GM13977 (cell line): Measurements from ENCODE around the gene FTO.

ENCODE experiments used
- DNase-seq: peaks from one replicate; pipeline ENCODE4 v3.0.0; 2012; ENCODE audit warnings: low spot score
- in situ Hi-C: fragments of 300-500 bp; cut with MboI; formaldehyde crosslinking; loops from one replicate; pipeline ENCODE4 v1.12.0; 2022; ENCODE audit warnings: low sequenced_read_pairs, low pct_unique_long_range_greater_than_20kb, mixed read lengths, inconsistent platforms; ENCODE audit not compliant: unreplicated experiment
- TF ChIP-seq, protein P1 (sequence below): IDR thresholded peaks from 2 replicates; pipeline ENCODE4 v1.5.1; 2012; ENCODE audit warnings: mild to moderate bottlenecking, control low read depth; ENCODE audit not compliant: insufficient read depth; ENCODE audit errors: extremely low read depth, missing control alignments

Gene FTO

DNA sequence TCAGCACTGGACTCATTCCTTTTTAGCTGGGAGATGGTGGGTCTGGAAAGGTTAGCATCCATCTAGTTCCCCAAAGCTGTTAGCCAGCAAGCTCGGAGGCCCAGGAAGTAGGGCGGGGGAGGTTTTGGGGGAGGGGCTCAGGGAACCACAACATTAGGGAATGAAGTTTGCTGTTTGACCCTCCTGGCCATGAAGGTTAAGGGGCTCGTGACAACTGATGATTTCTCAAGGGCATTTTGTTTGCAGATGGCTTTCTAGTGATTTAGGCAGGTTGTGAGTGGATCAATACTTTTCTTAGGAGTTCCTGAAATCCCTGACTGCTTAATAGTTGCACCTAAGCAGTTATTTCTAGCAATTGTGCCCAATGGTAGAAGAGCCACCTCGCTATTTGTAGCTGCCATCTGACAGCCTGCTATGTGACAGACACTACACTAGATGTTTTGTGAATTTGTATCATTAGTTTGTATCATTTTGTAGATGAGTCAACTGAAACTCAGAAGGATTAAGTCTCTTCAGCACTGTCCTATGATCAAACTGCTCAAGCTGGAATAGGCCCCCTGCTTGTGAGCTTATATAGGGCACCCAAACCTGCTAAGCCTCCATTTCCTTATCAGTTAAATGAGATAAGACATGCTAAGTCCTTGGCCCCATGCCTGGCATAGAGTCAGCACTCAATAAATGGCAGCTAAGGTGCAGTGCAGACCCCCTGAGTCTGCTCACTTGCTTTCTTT lies 436.3 kb downstream of the FTO start:
- TF ChIP-seq, protein P1, sequence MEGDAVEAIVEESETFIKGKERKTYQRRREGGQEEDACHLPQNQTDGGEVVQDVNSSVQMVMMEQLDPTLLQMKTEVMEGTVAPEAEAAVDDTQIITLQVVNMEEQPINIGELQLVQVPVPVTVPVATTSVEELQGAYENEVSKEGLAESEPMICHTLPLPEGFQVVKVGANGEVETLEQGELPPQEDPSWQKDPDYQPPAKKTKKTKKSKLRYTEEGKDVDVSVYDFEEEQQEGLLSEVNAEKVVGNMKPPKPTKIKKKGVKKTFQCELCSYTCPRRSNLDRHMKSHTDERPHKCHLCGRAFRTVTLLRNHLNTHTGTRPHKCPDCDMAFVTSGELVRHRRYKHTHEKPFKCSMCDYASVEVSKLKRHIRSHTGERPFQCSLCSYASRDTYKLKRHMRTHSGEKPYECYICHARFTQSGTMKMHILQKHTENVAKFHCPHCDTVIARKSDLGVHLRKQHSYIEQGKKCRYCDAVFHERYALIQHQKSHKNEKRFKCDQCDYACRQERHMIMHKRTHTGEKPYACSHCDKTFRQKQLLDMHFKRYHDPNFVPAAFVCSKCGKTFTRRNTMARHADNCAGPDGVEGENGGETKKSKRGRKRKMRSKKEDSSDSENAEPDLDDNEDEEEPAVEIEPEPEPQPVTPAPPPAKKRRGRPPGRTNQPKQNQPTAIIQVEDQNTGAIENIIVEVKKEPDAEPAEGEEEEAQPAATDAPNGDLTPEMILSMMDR, result no peak
- in situ Hi-C loops, result no loop called here
- DNase-seq, result no peak

- TF ChIP-seq, protein P1, result no peak
- in situ Hi-C loops, result no loop called here
- no peak for DNase-seq
Measured at GRCh38 chr16:54140788-54141136, 436.8 kb downstream of the FTO start.

DNA sequence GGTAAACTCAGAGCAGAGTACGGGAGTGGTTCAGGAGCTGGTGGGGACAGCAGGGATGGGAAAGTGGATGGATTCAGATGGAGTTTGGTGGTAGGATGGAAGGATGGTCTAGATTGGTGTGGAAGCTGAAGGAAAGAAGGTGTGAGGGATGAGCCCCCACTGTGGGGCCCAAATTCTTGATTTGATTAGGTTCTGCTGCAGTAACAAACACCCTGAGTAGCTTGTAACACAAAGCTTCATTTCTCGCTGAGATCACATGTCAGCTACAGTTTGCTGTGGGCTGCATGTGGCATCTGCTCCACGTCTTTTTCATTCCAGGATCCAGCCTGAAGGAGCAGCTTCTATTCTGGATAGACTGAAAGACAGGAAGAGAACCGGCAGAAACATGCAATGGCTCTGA lies 438.8 kb downstream of the FTO start:
- in situ Hi-C loops, result no loop called here
- TF ChIP-seq, protein P1, result no peak
- DNase-seq, result no peak

DNA sequence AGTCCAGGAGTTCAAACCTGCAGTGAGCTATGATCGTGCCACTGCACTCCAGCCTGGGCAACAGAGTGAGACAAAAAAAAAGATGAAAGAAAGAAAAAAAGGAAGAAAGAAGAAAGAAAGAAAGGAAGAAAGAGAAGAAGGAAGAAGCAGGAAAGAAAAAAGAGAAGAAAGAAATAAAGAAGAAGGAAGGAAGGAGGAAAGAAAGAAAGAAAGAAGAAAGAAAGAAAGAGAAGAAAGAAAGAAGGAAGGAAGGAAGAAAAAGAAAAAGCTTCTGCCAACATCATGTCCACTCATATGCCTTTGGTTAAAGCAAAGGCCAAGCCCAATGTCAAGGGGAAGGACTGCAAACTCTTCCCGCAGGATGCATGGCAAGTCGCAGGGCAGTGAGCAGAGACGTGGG lies 439.5 kb downstream of the FTO start:
- in situ Hi-C loops, result no loop called here

GRCh38 chr16:54143934-54144571 lies 440.1 kb downstream of the FTO start:
- TF ChIP-seq, protein P1, result no peak
- DNase-seq, result no peak
- in situ Hi-C loops, result no loop called here

More for the DNA sequence above, 439.5 kb downstream of the FTO start:
- DNase-seq, result no peak
- TF ChIP-seq, protein P1, result no peak

GRCh38 chr16:54144572-54144947 lies 440.6 kb downstream of the FTO start:
- TF ChIP-seq, protein P1, result no peak
- no peak for DNase-seq
- in situ Hi-C loops, result no loop called here

DNA sequence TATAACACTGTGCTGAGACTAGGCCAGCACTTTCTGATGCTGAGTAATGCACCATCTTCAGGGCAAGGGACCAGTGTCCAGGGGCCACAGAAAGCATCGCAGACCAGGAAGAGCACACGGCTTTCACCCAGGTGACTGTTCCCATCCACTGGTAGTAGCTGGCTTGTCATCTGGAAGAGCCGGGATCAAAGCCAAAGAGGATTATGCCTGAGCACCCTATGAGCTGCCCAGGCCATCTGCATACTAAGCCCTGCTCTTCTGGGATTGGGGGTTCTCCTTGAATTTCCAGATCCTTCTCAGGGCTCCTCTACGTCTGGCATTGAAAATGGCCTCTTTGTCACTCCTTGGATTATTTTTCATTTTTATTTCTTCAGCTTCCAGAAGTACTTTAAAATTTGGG lies 441.9 kb downstream of the FTO start:
- TF ChIP-seq, protein P1, result no peak
- in situ Hi-C loops, result no loop called here
- no peak for DNase-seq
